Effector CD8-positive, alpha-beta T cell (primary cell): ENCODE data around the gene ACTR1A.
A peak's percentile ranks its signal among the peaks of the same experiment; 100 is the strongest.
"Not testable (repeated sequence)": the region's sequence is repeated elsewhere in the genome, so short reads cannot be mapped to it uniquely, and the experiment has no call there.

Experiments used
- DNase-seq: peaks from one replicate; lab custom pipeline; 2025; lab: John Stamatoyannopoulos, UW
- total RNA-seq, 4 experiments: gene quantifications; one replicate each; lab custom pipeline; 2026; lab: John Stamatoyannopoulos, UW

ACTR1A gene
- total RNA-seq = 121 to 155 (median 124) reads per million in 4 experiments

DNA sequence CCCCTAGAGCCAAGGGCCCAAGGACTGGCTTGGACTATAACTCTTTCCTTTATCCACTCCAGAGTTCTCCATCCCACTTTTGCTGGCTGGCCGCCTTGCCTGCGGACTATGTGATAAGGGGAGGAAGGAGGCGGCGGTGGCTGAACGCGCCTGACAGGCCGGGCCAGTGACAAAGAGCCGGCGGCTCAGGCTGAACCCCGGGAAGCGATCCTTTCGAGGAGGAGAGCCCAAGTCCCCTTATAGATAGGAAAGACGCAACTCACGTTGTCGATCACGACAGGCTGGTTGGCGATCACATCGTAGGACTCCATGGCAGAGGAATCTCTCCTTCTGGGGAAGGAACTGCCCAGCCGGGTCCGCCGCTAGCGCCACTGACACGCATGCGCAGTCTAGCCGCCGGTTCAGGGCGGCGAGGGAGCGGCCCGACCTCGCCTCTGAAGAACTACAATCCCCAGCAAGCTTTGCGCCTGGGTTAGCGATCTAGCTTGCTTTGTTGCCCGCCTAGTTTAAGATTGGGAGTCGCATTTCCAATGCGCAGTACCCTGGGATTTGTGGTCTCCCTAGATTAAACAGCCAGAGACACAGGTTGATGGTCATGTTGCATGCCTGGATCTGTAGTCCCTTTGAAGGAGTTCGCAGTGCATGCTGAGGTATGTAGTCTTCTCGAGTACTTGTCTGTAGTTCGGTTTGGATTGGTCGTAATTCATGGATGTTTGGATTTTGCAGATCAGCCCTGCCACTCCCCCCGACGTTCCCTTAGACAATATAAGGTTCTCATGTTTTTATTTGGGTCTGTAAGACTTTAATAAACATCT lies at the start of gene ACTR1A:
ACTR1A (minus strand) TSS at position 376 of the 815 bp plus-strand sequence; CDS start at position 311, 65 bp downstream.
- peak; percentile 89 for DNase-seq

GRCh38 chr10:102550636-102551210 lies 48.2 kb upstream of the ACTR1A start:
- no peak for DNase-seq

GRCh38 chr10:102549549-102549948 lies 47.0 kb upstream of the ACTR1A start:
- DNase-seq = no peak

GRCh38 chr10:102546606-102547320 lies 44.3 kb upstream of the ACTR1A start:
- no peak for DNase-seq

DNA sequence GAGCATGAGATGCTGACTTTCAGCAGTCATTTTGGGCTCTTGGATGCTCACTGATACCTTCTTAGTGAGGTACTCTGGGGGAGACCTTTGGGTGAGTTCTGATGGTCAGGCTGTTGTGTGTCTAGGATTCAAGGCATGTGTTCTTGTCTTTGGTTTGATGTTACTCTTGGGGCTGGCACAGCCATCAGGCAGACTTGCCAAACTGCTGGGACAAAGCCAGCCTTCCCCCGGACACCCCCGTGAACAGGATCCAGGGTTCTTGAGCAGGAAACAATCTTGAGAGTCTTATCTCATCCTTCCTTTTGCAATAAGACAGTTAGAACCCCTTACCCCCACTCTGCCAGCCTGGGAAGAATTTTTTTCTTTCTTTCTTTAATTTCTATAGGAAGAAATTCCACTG lies 43.5 kb upstream of the ACTR1A start:
- no peak for DNase-seq

GRCh38 chr10:102545265-102545871 lies 42.9 kb upstream of the ACTR1A start:
- no peak for DNase-seq

DNA sequence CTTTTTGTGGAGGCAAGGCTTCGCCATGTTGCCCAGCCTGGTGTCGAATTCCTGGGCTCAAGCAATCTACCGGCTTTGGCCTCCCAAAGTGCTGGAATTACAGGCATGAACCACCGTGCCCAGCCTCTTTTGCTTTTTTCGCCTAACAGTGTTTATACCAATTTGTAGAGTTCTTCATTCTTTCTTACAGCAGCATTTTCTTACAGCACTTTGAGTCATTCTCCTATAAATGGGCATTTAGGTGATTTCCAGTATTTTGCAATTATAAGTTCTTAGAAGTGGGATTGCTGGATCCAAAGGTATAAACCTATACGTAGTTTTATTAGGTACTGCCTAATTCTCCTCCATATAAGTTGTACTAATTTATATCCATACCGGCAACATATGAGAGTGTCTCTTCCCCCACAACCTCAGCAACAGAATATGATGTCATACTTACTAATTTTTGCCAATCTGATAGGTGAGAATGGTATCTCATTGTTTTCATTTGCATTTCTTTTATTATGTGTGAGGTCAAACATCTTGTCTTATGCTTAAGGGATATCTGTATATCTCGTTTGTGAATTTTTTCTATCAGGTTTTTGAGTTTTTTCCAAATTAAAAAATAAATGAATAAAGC lies 40.4 kb upstream of the ACTR1A start:
- DNase-seq = no peak

- no peak for DNase-seq
Observed at GRCh38 chr10:102540023-102540422, 37.5 kb upstream of the ACTR1A start.

GRCh38 chr10:102538811-102539210 lies 36.3 kb upstream of the ACTR1A start:
- no peak for DNase-seq

- no peak for DNase-seq
Observed at GRCh38 chr10:102537948-102538347, 35.4 kb upstream of the ACTR1A start.

- DNase-seq = no peak
Observed at GRCh38 chr10:102537367-102537766, 34.9 kb upstream of the ACTR1A start.

- DNase-seq = no peak
Observed at GRCh38 chr10:102535481-102536147, 33.1 kb upstream of the ACTR1A start.

- DNase-seq = not testable (repeated sequence)
Observed at GRCh38 chr10:102534966-102535365, 32.5 kb upstream of the ACTR1A start.

- no peak for DNase-seq
Observed at GRCh38 chr10:102534333-102534732, 31.8 kb upstream of the ACTR1A start.

GRCh38 chr10:102527546-102527945 lies 25.0 kb upstream of the ACTR1A start:
- DNase-seq = no peak

DNA sequence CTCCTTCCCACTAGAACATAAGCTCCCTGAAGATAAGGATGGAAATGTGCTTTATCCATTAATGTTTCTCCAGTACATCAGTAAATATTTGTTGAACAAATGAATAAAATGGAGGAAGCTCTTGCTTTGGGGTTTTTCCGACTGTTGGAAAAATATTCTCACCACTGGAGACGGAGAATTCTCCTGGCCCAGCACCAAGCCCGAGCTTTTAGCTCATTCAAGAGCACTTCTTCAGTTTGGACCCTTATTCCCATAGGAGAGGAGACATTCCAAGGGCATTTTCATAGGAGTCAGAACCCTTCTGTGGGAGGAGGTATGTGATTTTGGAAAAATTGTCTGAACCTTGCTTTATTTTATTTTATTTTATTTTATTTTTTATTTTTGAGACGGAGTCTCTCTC lies 22.2 kb upstream of the ACTR1A start:
- DNase-seq = no peak

- no peak for DNase-seq
Observed at GRCh38 chr10:102523250-102524029, 20.9 kb upstream of the ACTR1A start.

GRCh38 chr10:102522874-102523249 lies 20.4 kb upstream of the ACTR1A start:
- no peak for DNase-seq

GRCh38 chr10:102519246-102519825 lies 16.8 kb upstream of the ACTR1A start:
- no peak for DNase-seq

DNA sequence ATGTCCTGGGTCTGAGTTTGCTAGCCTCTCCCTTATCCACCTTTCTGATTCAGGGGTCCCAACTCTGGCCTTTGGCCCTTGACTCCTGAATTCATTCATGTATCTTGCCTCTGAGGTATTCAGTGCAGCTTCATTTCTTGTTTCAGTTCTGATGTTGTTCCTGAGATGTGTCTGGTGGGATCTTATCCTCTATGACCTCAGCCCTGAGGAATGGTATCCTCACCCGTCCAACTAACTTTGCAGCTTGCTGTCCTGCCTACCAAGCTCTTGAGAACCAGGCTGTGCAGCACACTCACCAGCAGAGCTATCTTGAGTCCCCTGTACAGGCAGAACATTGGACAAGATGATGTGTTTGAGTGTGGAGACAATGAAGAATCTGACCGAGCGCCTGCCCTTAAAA lies 15.0 kb upstream of the ACTR1A start:
- DNase-seq = no peak
